OCI-M2 (cell line): ENCODE data around the gene SDC4.

Experiments
- DNase-seq: peaks from one replicate; lab custom pipeline; 2025; ENCODE audit not compliant: unreplicated experiment; lab: John Stamatoyannopoulos, UW

The SDC4 gene

GRCh38 chr20:45347936-45348778 lies at the start of gene SDC4:
SDC4 (minus strand) TSS chr20:45348424; CDS start chr20:45348384, 40 bp downstream.
- no peak for DNase-seq

DNA sequence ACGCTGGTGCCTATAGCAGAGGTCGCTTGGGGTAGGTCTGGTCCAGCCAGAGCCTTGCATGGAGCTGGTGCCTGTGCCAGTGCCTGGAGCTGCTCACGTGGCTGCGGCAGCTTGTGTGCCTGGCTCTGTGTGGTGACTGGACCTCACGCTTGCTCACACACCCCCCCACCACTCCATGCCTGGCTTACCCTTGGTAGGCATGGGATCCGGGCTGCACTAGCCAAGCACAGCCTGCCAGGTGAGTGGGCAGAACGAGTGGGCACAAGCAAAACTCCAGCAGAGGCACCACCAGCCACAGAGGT lies 46.8 kb upstream of the SDC4 start:
- no peak for DNase-seq

- no peak for DNase-seq
Measured at GRCh38 chr20:45394221-45395113, 46.2 kb upstream of the SDC4 start.

DNA sequence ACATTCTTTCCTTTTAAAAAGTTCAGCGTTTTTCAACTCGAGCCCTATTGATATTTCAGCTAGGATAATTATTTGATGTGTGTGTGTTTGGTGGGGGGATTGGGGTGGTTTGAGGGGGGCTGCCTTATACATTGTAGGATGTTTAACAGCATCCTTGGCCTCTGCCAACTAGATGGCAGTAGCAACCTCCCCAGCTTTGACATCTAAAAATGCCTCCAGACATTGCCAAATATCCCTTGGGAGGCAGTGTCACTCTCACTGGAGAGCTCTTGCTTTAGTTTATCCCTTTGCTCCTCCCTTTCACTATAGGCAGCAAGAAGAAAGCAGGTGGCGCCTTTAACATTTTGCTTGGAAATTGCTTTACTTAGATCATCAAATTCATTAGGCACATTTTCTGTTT lies 44.5 kb upstream of the SDC4 start:
- DNase-seq = no peak

- no peak for DNase-seq
Measured at GRCh38 chr20:45391559-45391958, 43.3 kb upstream of the SDC4 start.

DNA sequence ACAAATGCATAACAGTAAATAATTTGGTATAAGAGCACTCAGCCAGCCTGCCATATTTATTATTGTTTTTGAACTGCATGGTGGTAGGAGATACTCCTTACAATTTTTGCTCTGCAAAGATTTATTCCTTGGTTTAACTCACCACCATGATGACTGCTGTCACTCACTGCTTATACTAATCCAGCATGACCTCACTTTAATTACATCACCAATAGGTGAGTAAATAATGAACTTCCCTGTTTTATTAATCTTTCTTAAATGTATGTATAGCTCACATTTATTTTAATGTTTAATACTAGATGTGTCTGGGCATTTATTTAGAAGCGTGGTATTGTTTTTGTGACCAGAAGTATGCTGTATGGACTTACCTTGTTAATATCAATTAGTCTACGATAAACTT lies 42.7 kb upstream of the SDC4 start:
- no peak for DNase-seq

DNA sequence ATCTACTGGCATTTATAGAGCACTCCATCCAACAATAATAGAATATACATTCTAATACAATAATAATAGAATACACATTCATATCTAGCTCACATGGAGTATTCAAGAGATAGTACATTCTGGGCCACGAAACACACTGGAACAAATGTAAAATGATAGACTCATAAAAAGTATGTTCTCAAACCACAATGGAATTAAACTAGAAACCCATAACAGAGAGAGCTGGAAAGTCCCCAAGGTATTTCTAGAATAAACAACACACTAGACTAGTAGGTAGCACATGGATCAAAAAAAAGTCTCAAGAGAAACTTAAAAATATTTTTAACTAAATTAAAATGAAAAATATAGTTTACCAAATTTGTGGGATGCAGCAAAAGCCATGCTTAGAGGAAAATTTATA lies 39.0 kb upstream of the SDC4 start:
- DNase-seq = no peak

- no peak for DNase-seq
Measured at GRCh38 chr20:45378191-45378590, 30.0 kb upstream of the SDC4 start, which contains the start of gene TP53TG5. TP53TG5 (minus strand) TSS chr20:45378325; CDS start chr20:45378236, 89 bp downstream.

DNA sequence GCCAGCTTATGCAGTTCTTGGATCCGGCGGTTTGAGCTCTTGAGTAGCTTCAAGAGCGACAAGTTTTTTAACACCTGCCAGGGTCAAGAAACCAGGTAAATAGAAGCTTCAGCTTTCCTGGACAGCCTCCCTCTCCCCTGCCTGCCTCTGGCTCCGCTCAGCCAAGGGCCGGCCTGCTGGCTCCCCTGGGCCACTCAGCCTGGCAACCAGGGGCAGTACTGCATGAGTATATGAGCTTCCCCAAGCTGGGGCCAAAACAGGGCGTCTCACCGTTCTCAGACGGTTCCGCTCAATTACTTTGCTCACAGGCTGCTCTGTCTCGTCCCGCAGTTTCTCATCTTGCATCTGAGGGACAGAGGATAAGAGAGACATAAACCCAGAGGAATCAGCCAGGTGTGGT lies 29.0 kb upstream of the SDC4 start:
- no peak for DNase-seq

- no peak for DNase-seq
Measured at GRCh38 chr20:45374966-45375365, 26.7 kb upstream of the SDC4 start.

GRCh38 chr20:45374101-45374467 lies 25.9 kb upstream of the SDC4 start:
- no peak for DNase-seq

GRCh38 chr20:45373353-45374100 lies 25.3 kb upstream of the SDC4 start:
- DNase-seq = no peak

DNA sequence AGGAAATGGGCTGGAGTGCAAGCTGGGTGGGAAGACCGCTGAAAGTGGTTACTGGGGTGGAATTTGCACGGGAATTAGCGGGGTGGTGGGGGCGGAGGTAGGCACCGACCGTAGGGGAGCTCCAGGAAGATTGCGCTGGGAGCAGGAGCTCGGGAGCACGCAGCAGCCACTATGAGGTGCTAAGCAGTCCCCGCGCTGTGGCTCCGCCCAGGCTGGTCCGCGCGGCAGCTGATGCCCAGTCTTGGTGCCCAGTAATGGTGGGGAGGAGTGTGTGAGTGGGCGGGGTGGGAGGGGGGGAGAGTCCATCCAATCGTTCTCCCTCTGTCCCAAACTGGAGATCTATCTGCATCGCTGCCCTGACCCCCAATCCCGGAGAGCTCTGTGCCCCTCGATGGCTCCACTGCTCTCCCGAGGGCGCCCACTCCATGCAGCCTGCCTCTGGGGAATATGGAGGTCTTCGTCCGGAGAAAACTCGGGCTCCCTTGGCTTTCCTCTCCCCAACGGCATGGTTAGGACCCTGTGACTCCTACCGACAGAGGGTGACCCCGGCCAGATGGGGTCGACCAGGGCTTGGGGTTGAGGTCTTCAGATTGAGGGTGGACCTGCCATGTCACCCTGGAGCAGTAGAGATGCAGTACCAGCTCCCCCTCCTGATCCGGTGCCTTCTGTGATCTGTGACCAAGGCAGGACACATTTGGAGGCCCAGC lies 24.6 kb upstream of the SDC4 start:
- no peak for DNase-seq

- no peak for DNase-seq
Measured at GRCh38 chr20:45372241-45372640, 24.0 kb upstream of the SDC4 start.

DNA sequence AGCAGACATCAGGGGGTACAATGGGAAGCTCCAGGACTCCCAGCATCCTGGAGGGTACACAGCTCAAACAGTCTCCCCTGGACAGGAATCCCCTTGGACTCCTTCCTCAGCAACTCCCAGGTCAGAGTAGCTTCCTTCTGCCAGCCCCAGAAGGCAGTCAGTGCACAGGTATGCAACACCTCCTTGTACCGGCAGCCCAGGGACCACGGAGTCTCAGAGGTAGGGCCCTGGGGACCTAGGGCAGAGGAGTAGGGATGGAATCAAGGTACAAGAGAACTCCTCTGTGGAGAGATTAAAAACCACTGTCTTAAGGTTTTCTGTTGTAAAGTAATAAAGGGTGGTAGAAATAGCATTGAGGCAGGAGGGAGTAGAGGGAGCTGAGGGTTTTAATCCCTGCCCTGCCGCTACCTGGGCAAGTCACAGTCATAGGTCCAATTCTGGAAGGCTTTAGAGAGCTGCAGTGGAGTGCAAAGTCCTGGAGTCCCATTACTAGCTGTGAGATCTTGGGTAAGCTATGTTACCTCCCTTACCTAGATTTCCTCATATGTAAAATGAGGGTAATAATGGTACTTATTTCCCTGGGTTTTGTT lies 22.4 kb upstream of the SDC4 start:
- DNase-seq = no peak

DNA sequence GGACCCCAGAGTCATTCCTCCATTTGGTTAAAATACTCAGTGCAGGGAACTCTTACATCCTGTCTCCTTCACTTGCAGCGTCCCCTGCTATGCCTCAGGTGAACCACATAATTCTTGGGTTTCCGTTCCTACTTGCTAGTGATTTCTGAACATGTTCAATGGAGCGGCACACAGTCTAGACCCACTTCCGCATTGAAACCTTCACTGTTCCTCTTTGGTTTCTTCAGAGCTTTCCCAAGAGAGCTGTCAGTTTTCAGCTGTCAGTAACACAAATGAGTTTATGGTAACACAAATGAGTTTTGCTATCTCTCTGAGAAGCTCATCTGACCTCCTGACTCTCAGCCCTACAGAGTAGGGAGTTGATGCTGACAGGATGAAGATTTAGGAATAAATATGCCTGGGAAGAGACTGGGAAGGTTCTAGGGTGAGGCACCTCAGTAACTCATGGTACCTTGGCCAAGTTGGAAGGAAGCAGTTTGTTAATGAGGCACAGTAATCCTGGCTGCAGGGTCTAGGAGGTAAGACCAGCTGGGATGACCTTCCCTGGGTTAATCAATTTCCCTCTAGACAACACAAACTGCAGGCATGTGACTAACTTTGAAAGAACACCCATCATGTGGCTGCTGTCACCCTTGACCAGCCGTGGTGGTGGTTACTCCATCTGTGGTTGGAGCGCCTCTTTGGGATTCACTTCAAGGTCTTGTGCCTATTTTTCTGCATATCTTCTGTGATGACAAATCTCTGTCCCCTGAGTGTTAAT lies 20.2 kb upstream of the SDC4 start:
- no peak for DNase-seq

DNA sequence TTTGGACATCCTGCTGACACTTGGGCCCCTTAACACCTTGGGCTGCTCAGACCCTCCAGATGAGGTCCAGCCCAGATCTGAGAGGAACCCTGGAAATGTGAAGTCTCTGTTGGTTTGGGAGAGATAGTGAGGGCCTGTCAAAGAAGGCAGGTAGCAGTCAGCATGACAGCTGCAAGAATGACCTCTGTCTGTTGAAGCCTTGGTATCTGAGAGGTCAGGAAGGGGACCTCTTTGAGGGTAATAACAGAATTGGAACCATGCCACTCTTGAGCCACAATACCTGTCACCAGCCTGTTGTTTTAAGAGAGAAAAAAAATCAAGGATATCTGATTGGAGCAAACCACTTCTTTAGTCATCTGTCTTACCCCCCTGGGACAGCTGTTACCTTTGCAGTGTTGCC lies 18.9 kb upstream of the SDC4 start:
- no peak for DNase-seq

- DNase-seq = no peak
Measured at GRCh38 chr20:45366631-45367030, 18.4 kb upstream of the SDC4 start.

GRCh38 chr20:45366192-45366591 lies 18.0 kb upstream of the SDC4 start:
- no peak for DNase-seq

GRCh38 chr20:45365444-45365970 lies 17.3 kb upstream of the SDC4 start:
- no peak for DNase-seq
